HepG2 (cell line): ENCODE measurements around the gene HYI. TPM values are rescaled to one million over a fixed set of nuclear protein-coding genes. Genes with fewer than 3 reads are reported as not detected.

ENCODE experiments used
- ATAC-seq: fragments of 200-7000 bp; cut with Tn5 transposase; 3 replicates; pipeline ENCODE4 v1.9.1; 2020; ENCODE audit warnings: mild to moderate bottlenecking, moderate library complexity
- BruUV-seq: library from RNA; stranded (reverse); fragments of 400-500 nt; replicated peaks from 2 replicates; lab custom pipeline; 2021; lab: Mats Ljungman, UMichigan
- CTCF ChIA-PET: fragments of 300-600 bp; formaldehyde crosslinking; extraction: SDS; loops from one replicate; lab custom pipeline; 2021; ENCODE audit warnings: low total read pairs, inconsistent platforms, low intra/inter-chr PET ratio; lab: Yijun Ruan, JAX
- POLR2A ChIA-PET: fragments of 350-600 bp; sonication (Branson Sonifier 250); formaldehyde crosslinking; loops from one replicate; lab custom pipeline; 2020; ENCODE audit warnings: antibody characterized with exemption, inconsistent platforms; lab: Yijun Ruan, JAX
- DNase-seq: peaks from one replicate; pipeline ENCODE4 v3.0.0-alpha.2; 2015; ENCODE audit warnings: low spot score
- FAIRE-seq: peaks from 3 replicates; lab custom pipeline; 2011; peaks lifted over from hg19 to GRCh38; lab: Jason Lieb, UNC
- H2AFZ ChIP-seq: one replicate; pipeline ENCODE4 v1.6.1; 2011; ENCODE audit warnings: low read length, inconsistent platforms
- H3K27ac ChIP-seq: fragments of 300-600 bp; 3 replicates; pipeline ENCODE4 v1.8.0; 2011; ENCODE audit warnings: mixed run types, mild to moderate bottlenecking, mixed read lengths, low read length, inconsistent platforms; ENCODE audit not compliant: insufficient read depth; ENCODE audit errors: extremely low read length
- H3K27me3 ChIP-seq, 2 experiments: fragments of 200-600 bp in 1 of 2; 2 replicates in 1 of 2; 3 replicates in 1 of 2; pipeline versions ENCODE4 v1.6.0 to v1.8.0; 2011; ENCODE audit warnings: low read length in 2 of 2, mild to moderate bottlenecking in 2 of 2, moderate library complexity in 2 of 2, inconsistent platforms in 1 of 2; ENCODE audit not compliant: insufficient read depth in 2 of 2, control insufficient read depth in 1 of 2
- H3K36me3 ChIP-seq, 2 experiments: fragments of 200-600 bp in 1 of 2; replicated peaks in 1 of 2; 2 replicates in 1 of 2; 3 replicates in 1 of 2; pipeline versions ENCODE4 v1.5.1 to v1.8.0; 2011; ENCODE audit warnings: low read length in 2 of 2, inconsistent platforms in 1 of 2; ENCODE audit not compliant: insufficient read depth in 2 of 2, control insufficient read depth in 1 of 2
- H3K4me1 ChIP-seq: 2 replicates; pipeline ENCODE4 v1.5.1; 2012; ENCODE audit warnings: low read length, inconsistent platforms; ENCODE audit not compliant: insufficient read depth
- H3K4me2 ChIP-seq: 2 replicates; pipeline ENCODE4 v1.6.0; 2011; ENCODE audit warnings: low read depth, low read length, inconsistent platforms
- H3K4me3 ChIP-seq, 3 experiments: fragments of 200-600 bp in 1 of 3; sonication (generic), shearing (Covaris generic) in 1 of 3; replicated peaks in 1 of 3; 2 replicates each; pipeline ENCODE4 v1.5.1; 2011 to 2016; ENCODE audit warnings: low read length in 3 of 3, inconsistent platforms in 2 of 3, low read depth in 2 of 3, mild to moderate bottlenecking in 2 of 3, control low read depth in 1 of 3, mixed read lengths in 1 of 3; ENCODE audit not compliant: insufficient read depth in 1 of 3
- H3K79me2 ChIP-seq: one replicate; pipeline ENCODE4 v1.6.1; 2011; ENCODE audit warnings: low read length, inconsistent platforms; ENCODE audit not compliant: insufficient read depth
- H3K9ac ChIP-seq: 2 replicates; pipeline ENCODE4 v1.6.0; 2011; ENCODE audit warnings: mild to moderate bottlenecking, low read depth, low read length, inconsistent platforms; ENCODE audit not compliant: insufficient read depth
- H3K9me3 ChIP-seq: 2 replicates; pipeline ENCODE4 v1.5.1; 2012; ENCODE audit warnings: mild to moderate bottlenecking, low read length
- H4K20me1 ChIP-seq: 2 replicates; pipeline ENCODE4 v1.6.0; 2011; ENCODE audit warnings: inconsistent platforms, mild to moderate bottlenecking, low read length, moderate library complexity; ENCODE audit not compliant: insufficient read depth
- IKZF4 ChIP-seq: sonication (generic); formaldehyde crosslinking; IDR thresholded peaks from 2 replicates; pipeline ENCODE4 v1.5.1; 2020; ENCODE audit warnings: borderline replicate concordance, mild to moderate bottlenecking, low read depth, missing genetic modification reagents; ENCODE audit errors: not compliant biosample characterization
- KLF6 ChIP-seq: IDR thresholded peaks from 2 replicates; pipeline ENCODE4 v1.8.0; 2016; ENCODE audit warnings: missing biosample characterization, missing genetic modification reagents
- ZBTB43 ChIP-seq: sonication (generic); formaldehyde crosslinking; conservative IDR thresholded peaks from 2 replicates; pipeline ENCODE4 v1.4.0; 2020; ENCODE audit warnings: missing genetic modification reagents
- ZNF180 ChIP-seq: sonication (generic); formaldehyde crosslinking; IDR thresholded peaks from 2 replicates; pipeline ENCODE4 v1.4.0; 2020; ENCODE audit warnings: low read depth, missing genetic modification reagents, borderline replicate concordance
- ZNF317 ChIP-seq: sonication (generic); formaldehyde crosslinking; IDR thresholded peaks from 2 replicates; pipeline ENCODE4 v1.5.0; 2020; ENCODE audit warnings: mild to moderate bottlenecking, missing genetic modification reagents
- ZNF75D ChIP-seq: sonication (generic); formaldehyde crosslinking; IDR thresholded peaks from 2 replicates; pipeline ENCODE4 v1.8.1; 2023; ENCODE audit warnings: missing genetic modification reagents, mild to moderate bottlenecking, borderline replicate concordance
- WGBS: methylation state at CpG from one replicate; pipeline ENCODE4 v1.1.6; 2017; ENCODE audit warnings: low lambda C conversion rate; 5-methylcytosine and 5-hydroxymethylcytosine counted together
- in situ Hi-C: cut with HindIII; loops from 2 replicates; pipeline ENCODE4 v1.10.0; 2017; ENCODE audit warnings: low pct_unique_long_range_greater_than_20kb; ENCODE audit not compliant: extremely low pct_ligation_motif_present
- intact Hi-C: fragments of 100-400 bp; cut with micrococcal nuclease; formaldehyde crosslinking; loops from one replicate; pipeline ENCODE4 v1.10.0; 2022; ENCODE audit not compliant: unreplicated experiment
- polyA plus RNA-seq, 8 experiments: library from polyadenylated mRNA; depleted of rRNA in 3 of 8; stranded (reverse) in 7 of 8; unstranded in 1 of 8; fragments of >200 nt; fragmentation: Illumina TruSeq in 4 of 8; extraction: Trizol in 4 of 8; gene quantifications; 2 replicates each; pipeline versions ENCODE4 v1.2.1 to v1.2.3, GENCODE V29; 2011 to 2016; ENCODE audit warnings: low read depth in 4 of 8, missing spikeins in 1 of 8, mixed read lengths in 1 of 8; ENCODE audit not compliant: insufficient read depth in 1 of 8
- total RNA-seq, 5 experiments: library from RNA; depleted of rRNA; stranded (reverse); fragments of >200 nt; fragmentation: Illumina TruSeq; extraction: Trizol; gene quantifications; 2 replicates each; pipeline ENCODE4 v1.2.3, GENCODE V29; 2016; ENCODE audit warnings: low read depth in 1 of 5
- TF ChIP-seq, protein P1 (sequence below): sonication (generic); formaldehyde crosslinking; IDR thresholded peaks from 2 replicates; pipeline ENCODE4 v1.4.0; 2020; ENCODE audit warnings: low read depth, mild to moderate bottlenecking, missing genetic modification reagents
- TF ChIP-seq, protein P2 (sequence below): IDR thresholded peaks from 2 replicates; pipeline ENCODE4 v1.6.1; 2016

Gene HYI
- total and polyA plus RNA-seq, 2 of the 13 experiments (the other 11 are each of a cell fraction or from before 2014, with no cell fraction given): not detected

GRCh38 chr1:43427941-43428340 lies 25.8 kb downstream of the HYI start:
- ChIA-PET POLR2A (no interaction called here), CTCF (no interaction called here)
- TF ChIP-seq, protein P1, sequence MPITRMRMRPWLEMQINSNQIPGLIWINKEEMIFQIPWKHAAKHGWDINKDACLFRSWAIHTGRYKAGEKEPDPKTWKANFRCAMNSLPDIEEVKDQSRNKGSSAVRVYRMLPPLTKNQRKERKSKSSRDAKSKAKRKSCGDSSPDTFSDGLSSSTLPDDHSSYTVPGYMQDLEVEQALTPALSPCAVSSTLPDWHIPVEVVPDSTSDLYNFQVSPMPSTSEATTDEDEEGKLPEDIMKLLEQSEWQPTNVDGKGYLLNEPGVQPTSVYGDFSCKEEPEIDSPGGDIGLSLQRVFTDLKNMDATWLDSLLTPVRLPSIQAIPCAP: no peak
- TF ChIP-seq IKZF4 (no peak), ZNF317 (CRISPR knock-in tag) (no peak), KLF6 (CRISPR knock-in tag) (no peak), ZBTB43 (no peak), ZNF75D (CRISPR knock-in tag) (no peak), ZNF180 (no peak)
- TF ChIP-seq, protein P2, sequence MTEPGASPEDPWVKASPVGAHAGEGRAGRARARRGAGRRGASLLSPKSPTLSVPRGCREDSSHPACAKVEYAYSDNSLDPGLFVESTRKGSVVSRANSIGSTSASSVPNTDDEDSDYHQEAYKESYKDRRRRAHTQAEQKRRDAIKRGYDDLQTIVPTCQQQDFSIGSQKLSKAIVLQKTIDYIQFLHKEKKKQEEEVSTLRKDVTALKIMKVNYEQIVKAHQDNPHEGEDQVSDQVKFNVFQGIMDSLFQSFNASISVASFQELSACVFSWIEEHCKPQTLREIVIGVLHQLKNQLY: no peak
- no peaks in the 10 kb centered on the region for H3K79me2 ChIP-seq
- 94% methylated on average over 8 of the region's 9 CpGs for WGBS
- H3K4me2 ChIP-seq: no peak overlapping the region
- no peak overlapping the region for H3K9ac ChIP-seq
- no peak for DNase-seq
- in situ Hi-C loops: no loop called here
- no peak overlapping the region for H3K4me3 ChIP-seq
- H2AFZ ChIP-seq: no peak overlapping the region
- H3K36me3 ChIP-seq: peaks cover 26 to 76% of the 10 kb centered on the region in 2 experiments
- BruUV-seq: no TSS peak
- no peaks in the 10 kb centered on the region for H3K27me3 ChIP-seq
- FAIRE-seq: no peak
- no peak overlapping the region for H3K27ac ChIP-seq
- no peaks in the 10 kb centered on the region for H3K9me3 ChIP-seq
- H3K4me1 ChIP-seq: no peaks in the 10 kb centered on the region
- ATAC-seq: no peak
- H4K20me1 ChIP-seq: no peaks in the 10 kb centered on the region
- intact Hi-C loops: no loop called here
